SK-N-SH (cell line): ENCODE data around the gene C14orf132.

Experiments
- CTCF ChIP-seq: fragments of 200-600 bp; sonication (generic); IDR thresholded peaks from 2 replicates; pipeline ENCODE4 v1.6.1; 2017; ENCODE audit warnings: antibody characterized with exemption, mild to moderate bottlenecking, moderate library complexity
- EP300 ChIP-seq, 2 experiments: IDR thresholded peaks; 2 replicates each; pipeline versions ENCODE4 v1.4.0 to v1.6.1; 2012; ENCODE audit warnings: borderline replicate concordance in 1 of 2, low read depth in 1 of 2, low read length in 1 of 2
- EZH2phosphoT487 ChIP-seq: fragments of 200-600 bp; sonication (generic); IDR thresholded peaks from 2 replicates; pipeline ENCODE4 v1.6.1; 2017; ENCODE audit warnings: low read depth, mixed run types, mild to moderate bottlenecking, antibody characterized with exemption, moderate library complexity, borderline replicate concordance
- POLR2AphosphoS5 ChIP-seq: IDR thresholded peaks from 2 replicates; pipeline ENCODE4 v1.6.1; 2012; ENCODE audit warnings: low read depth, low read length
- RXRA ChIP-seq: IDR thresholded peaks from 2 replicates; pipeline ENCODE4 v1.4.0; 2012; ENCODE audit warnings: low read depth, mild to moderate bottlenecking, borderline replicate concordance
- SMC3 ChIP-seq: IDR thresholded peaks from 2 replicates; pipeline ENCODE4 v1.6.1; 2012; ENCODE audit warnings: low read depth, low read length, improper control_type of control experiment
- TAF1 ChIP-seq: IDR thresholded peaks from 2 replicates; pipeline ENCODE4 v1.6.1; 2012; ENCODE audit warnings: low read depth, mild to moderate bottlenecking, low read length, moderate library complexity, borderline replicate concordance
- TF ChIP-seq, protein P1 (sequence below): IDR thresholded peaks from 2 replicates; pipeline ENCODE4 v1.4.0; 2012; ENCODE audit warnings: low read depth, borderline replicate concordance
- TF ChIP-seq, protein P2 (sequence below): IDR thresholded peaks from 2 replicates; pipeline ENCODE4 v1.4.0; 2012; ENCODE audit warnings: low read depth, borderline replicate concordance

DNA sequence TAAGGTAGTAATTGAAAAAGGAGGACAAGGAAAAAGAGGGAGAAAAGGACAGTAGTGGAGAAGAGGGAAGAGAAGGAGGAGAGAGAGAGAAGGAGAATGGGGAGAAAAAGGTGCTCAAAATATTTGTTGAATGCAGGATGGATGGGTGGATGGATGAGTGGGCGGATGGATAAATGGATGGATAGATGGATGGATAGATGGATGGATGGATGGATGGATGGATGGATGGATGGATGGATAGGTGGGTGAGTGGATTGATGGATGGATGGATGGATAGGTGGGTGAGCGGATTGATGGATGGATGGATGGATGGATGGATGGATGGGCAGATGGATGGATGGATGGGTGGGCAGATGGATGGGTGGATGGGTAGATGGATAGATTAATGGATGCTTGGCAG, 21.3 kb upstream of the C14orf132 start:
- TF ChIP-seq CTCF: no peak
- TF ChIP-seq, protein P1, sequence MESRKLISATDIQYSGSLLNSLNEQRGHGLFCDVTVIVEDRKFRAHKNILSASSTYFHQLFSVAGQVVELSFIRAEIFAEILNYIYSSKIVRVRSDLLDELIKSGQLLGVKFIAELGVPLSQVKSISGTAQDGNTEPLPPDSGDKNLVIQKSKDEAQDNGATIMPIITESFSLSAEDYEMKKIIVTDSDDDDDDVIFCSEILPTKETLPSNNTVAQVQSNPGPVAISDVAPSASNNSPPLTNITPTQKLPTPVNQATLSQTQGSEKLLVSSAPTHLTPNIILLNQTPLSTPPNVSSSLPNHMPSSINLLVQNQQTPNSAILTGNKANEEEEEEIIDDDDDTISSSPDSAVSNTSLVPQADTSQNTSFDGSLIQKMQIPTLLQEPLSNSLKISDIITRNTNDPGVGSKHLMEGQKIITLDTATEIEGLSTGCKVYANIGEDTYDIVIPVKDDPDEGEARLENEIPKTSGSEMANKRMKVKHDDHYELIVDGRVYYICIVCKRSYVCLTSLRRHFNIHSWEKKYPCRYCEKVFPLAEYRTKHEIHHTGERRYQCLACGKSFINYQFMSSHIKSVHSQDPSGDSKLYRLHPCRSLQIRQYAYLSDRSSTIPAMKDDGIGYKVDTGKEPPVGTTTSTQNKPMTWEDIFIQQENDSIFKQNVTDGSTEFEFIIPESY: no peak
- no peak for TF ChIP-seq EP300 (IDR thresholded peaks at IDR 0.05; ENCODE audit: borderline replicate concordance in 1 of 2, low read depth in 1 of 2, low read length in 1 of 2)
- TF ChIP-seq, protein P2, sequence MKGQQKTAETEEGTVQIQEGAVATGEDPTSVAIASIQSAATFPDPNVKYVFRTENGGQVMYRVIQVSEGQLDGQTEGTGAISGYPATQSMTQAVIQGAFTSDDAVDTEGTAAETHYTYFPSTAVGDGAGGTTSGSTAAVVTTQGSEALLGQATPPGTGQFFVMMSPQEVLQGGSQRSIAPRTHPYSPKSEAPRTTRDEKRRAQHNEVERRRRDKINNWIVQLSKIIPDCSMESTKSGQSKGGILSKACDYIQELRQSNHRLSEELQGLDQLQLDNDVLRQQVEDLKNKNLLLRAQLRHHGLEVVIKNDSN: no peak
- TF ChIP-seq EZH2phosphoT487: no peak
- TF ChIP-seq RXRA: no peak
- TF ChIP-seq POLR2AphosphoS5: no peak
- TF ChIP-seq TAF1: no peak
- no peak for TF ChIP-seq SMC3
